Measurements from ENCODE around the gene PDAP1.
"Not testable (repeated sequence)": the region's sequence is repeated elsewhere in the genome, so short reads cannot be mapped to it uniquely, and the experiment has no call there.

DNA sequence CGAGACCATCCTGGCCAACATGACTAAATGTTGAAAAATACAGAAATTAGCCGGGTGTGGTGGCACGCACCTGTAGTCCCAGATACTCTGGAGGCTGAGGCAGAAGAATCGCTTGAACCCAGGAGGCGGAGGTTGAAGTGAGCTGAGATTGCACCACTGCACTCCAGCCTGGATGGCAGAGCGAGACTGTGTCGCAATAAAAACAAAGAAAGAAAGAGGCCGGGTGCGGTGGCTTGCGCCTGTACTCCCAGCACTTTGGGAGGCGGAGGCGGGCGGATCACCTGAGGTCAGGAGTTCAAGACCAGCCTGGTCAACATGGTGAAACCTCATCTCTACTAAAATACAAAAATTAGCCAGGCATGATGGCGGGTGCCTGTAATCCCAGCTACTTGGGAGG, 21.2 kb downstream of the PDAP1 start:
- not testable (repeated sequence) for TF ChIP-seq POLR2A (IDR thresholded peaks at IDR 0.05; ENCODE audit: low read depth); CTCF (IDR thresholded peaks at IDR 0.05)
